ENCODE data around the gene IQSEC3. TPM values are rescaled to one million over a fixed set of nuclear protein-coding genes. Genes with fewer than 3 reads are reported as not detected.

IQSEC3 gene
- total and polyA plus RNA-seq, 2 of the 13 experiments (the other 11 are each of a cell fraction or from before 2014, with no cell fraction given), result not detected

GRCh38 chr12:210277-211141 lies 143.9 kb downstream of the IQSEC3 start (continued):
- TF ChIP-seq ARID3A (IDR thresholded peaks at IDR 0.05; ENCODE audit: low read depth, low read length) (no peak; the same call in 1 of the 2 replicates), DDIT3 (CRISPR knock-in tag; IDR thresholded peaks at IDR 0.05) (no peak), ZBTB39 (CRISPR knock-in tag; IDR thresholded peaks at IDR 0.05) (peak; percentile 89), THAP8 (CRISPR knock-in tag; IDR thresholded peaks at IDR 0.05; ENCODE audit: borderline replicate concordance) (no peak), UBTF (CRISPR knock-in tag; IDR thresholded peaks at IDR 0.05) (peak; percentile 64), USF2 (IDR thresholded peaks at IDR 0.05; ENCODE audit: low read depth, low read length) (no peak; the same call in 1 of the 2 replicates), USF2 (CRISPR knock-in tag; IDR thresholded peaks at IDR 0.05; ENCODE audit: borderline replicate concordance) (no peak; the same call in 1 of the 2 replicates), MAX (IDR thresholded peaks at IDR 0.05) (peak; percentile 93), ZNF136 (CRISPR knock-in tag; IDR thresholded peaks at IDR 0.05; ENCODE audit: low read depth) (peak; percentile 95), RXRB (CRISPR knock-in tag; IDR thresholded peaks at IDR 0.05; ENCODE audit: borderline replicate concordance) (peak; percentile 100), ZBTB42 (CRISPR knock-in tag; IDR thresholded peaks at IDR 0.05) (peak; percentile 98), BCL3 (CRISPR knock-in tag; IDR thresholded peaks at IDR 0.05) (peak; percentile 84), ZBTB3 (CRISPR knock-in tag; IDR thresholded peaks at IDR 0.05; ENCODE audit: borderline replicate concordance, low read depth) (no peak), FOSL2 (CRISPR knock-in tag; IDR thresholded peaks at IDR 0.05) (peak; percentile 92), ZNF781 (CRISPR knock-in tag; IDR thresholded peaks at IDR 0.05; ENCODE audit: borderline replicate concordance, not compliant biosample characterization) (peak; percentile 94), ZNF335 (CRISPR knock-in tag; IDR thresholded peaks at IDR 0.05) (peak; percentile 71; the same call in 1 of the 2 replicates)
